SK-N-SH (cell line): ENCODE data around the gene CRTC3. TPM values are rescaled to one million over a fixed set of nuclear protein-coding genes. Genes with fewer than 3 reads are reported as not detected.

ENCODE experiments used
- CTCF ChIA-PET: fragments of 300-600, 350-600 bp; formaldehyde crosslinking; extraction: SDS; loops from one replicate; lab custom pipeline; 2021; lab: Yijun Ruan, JAX
- POLR2A ChIA-PET: fragments of 350-600 bp; sonication (Branson Sonifier 250); formaldehyde crosslinking; extraction: SDS; loops from one replicate; lab custom pipeline; 2020; ENCODE audit warnings: antibody characterized with exemption, inconsistent platforms; lab: Yijun Ruan, JAX
- DNase-seq: peaks from one replicate; pipeline ENCODE4 v3.0.0; 2012
- H2AFZ ChIP-seq: fragments of 200-600 bp; sonication (generic); 2 replicates; pipeline ENCODE4 v1.8.1; 2016; ENCODE audit warnings: antibody characterized with exemption, mild to moderate bottlenecking, low read depth
- H3F3A ChIP-seq: fragments of 200-600 bp; sonication (generic); replicated peaks from 2 replicates; pipeline ENCODE3; 2016; ENCODE audit warnings: antibody characterized with exemption, mild to moderate bottlenecking; ENCODE audit not compliant: insufficient read depth
- H3K27ac ChIP-seq, 2 experiments: fragments of 200-500 bp in 1 of 2; fragments of 200-600 bp in 1 of 2; sonication (Bioruptor generic) in 1 of 2; sonication (generic), shearing (Covaris generic) in 1 of 2; 2 replicates each; pipeline versions ENCODE4 v1.5.1 to v1.6.1; 2014 to 2016; ENCODE audit warnings: low read depth in 2 of 2, inconsistent platforms in 1 of 2, low read length in 1 of 2, mild to moderate bottlenecking in 1 of 2, mixed read lengths in 1 of 2
- H3K27me3 ChIP-seq: fragments of 200-600 bp; sonication (generic), shearing (Covaris generic); 2 replicates; pipeline ENCODE4 v1.6.1; 2016; ENCODE audit warnings: mixed run types; ENCODE audit not compliant: insufficient read depth
- H3K36me3 ChIP-seq, 2 experiments: fragments of 200-500 bp in 1 of 2; fragments of 200-600 bp in 1 of 2; sonication (Bioruptor generic) in 1 of 2; sonication (generic) in 1 of 2; replicated peaks in 1 of 2; 2 replicates each; pipeline versions ENCODE3 to v1.5.1; 2014 to 2016; ENCODE audit warnings: low read length in 1 of 2, mild to moderate bottlenecking in 1 of 2; ENCODE audit not compliant: insufficient read depth in 2 of 2, control insufficient read depth in 1 of 2
- H3K4me1 ChIP-seq, 2 experiments: fragments of 200-500 bp in 1 of 2; fragments of 200-600 bp in 1 of 2; sonication (Bioruptor generic) in 1 of 2; sonication (generic), shearing (Covaris generic) in 1 of 2; 2 replicates each; pipeline versions ENCODE4 v1.5.1 to v1.6.1; 2014 to 2016; ENCODE audit warnings: low read depth in 1 of 2, low read length in 1 of 2, mixed run types in 1 of 2; ENCODE audit not compliant: insufficient read depth in 2 of 2, control insufficient read depth in 1 of 2
- H3K4me2 ChIP-seq: fragments of 200-600 bp; sonication (generic), shearing (Covaris generic); 2 replicates; pipeline ENCODE4 v1.6.1; 2017; ENCODE audit warnings: mixed run types
- H3K4me3 ChIP-seq, 2 experiments: fragments of 200-500 bp in 1 of 2; fragments of 200-600 bp in 1 of 2; sonication (Bioruptor generic) in 1 of 2; sonication (generic), shearing (Covaris generic) in 1 of 2; 2 replicates each; pipeline versions ENCODE4 v1.5.1 to v1.8.1; 2014 to 2016; ENCODE audit warnings: low read depth in 2 of 2, inconsistent platforms in 1 of 2, low read length in 1 of 2, mild to moderate bottlenecking in 1 of 2, mixed read lengths in 1 of 2, moderate library complexity in 1 of 2
- H3K79me2 ChIP-seq: fragments of 200-600 bp; sonication (generic); 2 replicates; pipeline ENCODE4 v1.8.1; 2017; ENCODE audit warnings: mild to moderate bottlenecking; ENCODE audit not compliant: insufficient read depth
- H3K9ac ChIP-seq: fragments of 200-600 bp; sonication (generic); 2 replicates; pipeline ENCODE4 v1.6.1; 2017; ENCODE audit warnings: mixed run types
- H3K9me2 ChIP-seq: fragments of 200-600 bp; sonication (generic); 2 replicates; pipeline ENCODE4 v1.6.1; 2017; ENCODE audit warnings: mixed run types
- H3K9me3 ChIP-seq: fragments of 200-600 bp; sonication (generic); 2 replicates; pipeline ENCODE4 v1.6.1; 2017; ENCODE audit warnings: mixed run types, mild to moderate bottlenecking, moderate library complexity
- H4K20me1 ChIP-seq: fragments of 200-600 bp; sonication (generic); 2 replicates; pipeline ENCODE4 v1.6.1; 2017; ENCODE audit warnings: mild to moderate bottlenecking, mixed run types; ENCODE audit not compliant: insufficient read depth
- CTCF ChIP-seq: fragments of 200-600 bp; sonication (generic); IDR thresholded peaks from 2 replicates; pipeline ENCODE4 v1.6.1; 2017; ENCODE audit warnings: antibody characterized with exemption, mild to moderate bottlenecking, moderate library complexity
- EP300 ChIP-seq, 2 experiments: IDR thresholded peaks; 2 replicates each; pipeline versions ENCODE4 v1.4.0 to v1.6.1; 2012; ENCODE audit warnings: borderline replicate concordance in 1 of 2, low read depth in 1 of 2, low read length in 1 of 2
- EZH2phosphoT487 ChIP-seq: fragments of 200-600 bp; sonication (generic); IDR thresholded peaks from 2 replicates; pipeline ENCODE4 v1.6.1; 2017; ENCODE audit warnings: low read depth, mixed run types, mild to moderate bottlenecking, antibody characterized with exemption, moderate library complexity, borderline replicate concordance
- GATA2 ChIP-seq: sonication (generic); formaldehyde crosslinking; IDR thresholded peaks from 2 replicates; pipeline ENCODE4 v1.5.0; 2020; ENCODE audit warnings: mild to moderate bottlenecking, missing genetic modification reagents
- MXI1 ChIP-seq: IDR thresholded peaks from 2 replicates; pipeline ENCODE4 v1.6.1; 2012; ENCODE audit warnings: mild to moderate bottlenecking, low read depth, low read length, improper control_type of control experiment
- NFIC ChIP-seq: IDR thresholded peaks from 2 replicates; pipeline ENCODE4 v1.4.0; 2012; ENCODE audit warnings: borderline replicate concordance
- RAD21 ChIP-seq: IDR thresholded peaks from 2 replicates; pipeline ENCODE4 v1.6.1; 2012; ENCODE audit warnings: mild to moderate bottlenecking, low read length
- RCOR1 ChIP-seq: fragments of 150-350 bp; IDR thresholded peaks from 2 replicates; pipeline ENCODE4 v1.6.1; 2017; ENCODE audit warnings: antibody characterized with exemption, low read length
- RFX5 ChIP-seq: IDR thresholded peaks from 2 replicates; pipeline ENCODE4 v1.6.1; 2012; ENCODE audit warnings: mild to moderate bottlenecking, improper control_type of control experiment, low read length
- TCF12 ChIP-seq: IDR thresholded peaks from 2 replicates; pipeline ENCODE4 v1.4.0; 2012
- TEAD4 ChIP-seq: IDR thresholded peaks from 2 replicates; pipeline ENCODE4 v1.4.0; 2012; ENCODE audit warnings: mild to moderate bottlenecking, borderline replicate concordance; ENCODE audit not compliant: insufficient read depth
- ZBTB33 ChIP-seq: IDR thresholded peaks from 2 replicates; pipeline ENCODE4 v1.4.0; 2012; ENCODE audit warnings: low read depth, borderline replicate concordance
- WGBS: methylation state at CpG from one replicate; pipeline ENCODE4 v1.1.6; 2017; ENCODE audit warnings: low lambda C conversion rate; 5-methylcytosine and 5-hydroxymethylcytosine counted together
- polyA plus RNA-seq, 3 experiments: library from polyadenylated mRNA; depleted of rRNA; stranded (reverse); fragments of >200 nt; gene quantifications; 2 replicates each; pipeline ENCODE4 v1.2.3, GENCODE V29; 2012

The CRTC3 gene
- polyA plus RNA-seq, 1 of the 3 experiments (the other 2 are of a cell fraction), result 16.7 TPM

GRCh38 chr15:90540768-90541167 lies 11.0 kb downstream of the CRTC3 start:
- H3K27me3 ChIP-seq, result no peaks in the 10 kb centered on the region
- peak overlapping the region in 1 of 2 experiments; percentile 62; a peak in 2 of 4 replicates for H3K27ac ChIP-seq
- TF ChIP-seq RFX5 (no peak), GATA2 (peak; percentile 64), TEAD4 (no peak), EP300 (IDR thresholded peaks at IDR 0.05; ENCODE audit: borderline replicate concordance in 1 of 2, low read depth in 1 of 2, low read length in 1 of 2) (peak in 1 of 2 experiments; percentile 60; a peak in 1 of 4 replicates), NFIC (no peak), ZBTB33 (no peak), MXI1 (peak; percentile 48; the same call in 1 of the 2 replicates), CTCF (no peak), TCF12 (no peak), EZH2phosphoT487 (no peak), RAD21 (no peak), RCOR1 (peak; percentile 81)
- no peak overlapping the region for H2AFZ ChIP-seq
- no peak overlapping the region for H3K4me3 ChIP-seq
- H3K9ac ChIP-seq, result no peak overlapping the region
- H3K4me1 ChIP-seq, result peaks cover 9 to 12% of the 10 kb centered on the region in 2 experiments; a peak in 3 of 4 replicates
- peak; percentile 43 for DNase-seq
- POLR2A ChIA-PET, result no interaction called here
- WGBS, result 67% methylated on average over 3 of the region's 3 CpGs
- CTCF ChIA-PET, result interaction anchor here (1.2 to 1.9 kb wide), 2 partner anchors 20 to 85 kb away, joined by 3 to 5 read pairs; no protein-coding TSS in a partner anchor
- peaks cover 11% of the 10 kb centered on the region for H3F3A ChIP-seq
- peaks cover 18% of the 10 kb centered on the region for H4K20me1 ChIP-seq
- peaks cover 85% of the 10 kb centered on the region for H3K79me2 ChIP-seq
- H3K4me2 ChIP-seq, result no peak overlapping the region
- peaks cover 8 to 31% of the 10 kb centered on the region in 2 experiments for H3K36me3 ChIP-seq
- H3K9me2 ChIP-seq, result no peaks in the 10 kb centered on the region
- no peaks in the 10 kb centered on the region for H3K9me3 ChIP-seq

GRCh38 chr15:90545095-90545494 lies 15.4 kb downstream of the CRTC3 start:
- CTCF ChIA-PET, result no interaction called here
- TF ChIP-seq CTCF, result peak; percentile 26; the same call in 1 of the 2 replicates
- TF ChIP-seq EZH2phosphoT487, result no peak
- H3K4me3 ChIP-seq, result no peak overlapping the region

More at GRCh38 chr15:90545095-90545494, 15.4 kb downstream of the CRTC3 start:
- no peaks in the 10 kb centered on the region for H4K20me1 ChIP-seq
- H3K4me1 ChIP-seq, result peaks cover 0 to 7% of the 10 kb centered on the region in 2 experiments; a peak in 2 of 4 replicates
- POLR2A ChIA-PET, result no interaction called here
- peaks cover 74% of the 10 kb centered on the region for H3K79me2 ChIP-seq
- peaks cover 11% of the 10 kb centered on the region for H3F3A ChIP-seq
- H3K27me3 ChIP-seq, result no peaks in the 10 kb centered on the region
- H3K27ac ChIP-seq, result no peak overlapping the region
- no peaks in the 10 kb centered on the region for H3K9me3 ChIP-seq
- no peak overlapping the region for H2AFZ ChIP-seq
- H3K36me3 ChIP-seq, result peaks cover 6 to 32% of the 10 kb centered on the region in 2 experiments
- no peak for DNase-seq
- no peak overlapping the region for H3K4me2 ChIP-seq
- no peak overlapping the region for H3K9ac ChIP-seq
- H3K9me2 ChIP-seq, result no peaks in the 10 kb centered on the region
- WGBS, result 96% methylated on average over 7 of the region's 7 CpGs
